Measurements from ENCODE around the gene CENPM.

DNA sequence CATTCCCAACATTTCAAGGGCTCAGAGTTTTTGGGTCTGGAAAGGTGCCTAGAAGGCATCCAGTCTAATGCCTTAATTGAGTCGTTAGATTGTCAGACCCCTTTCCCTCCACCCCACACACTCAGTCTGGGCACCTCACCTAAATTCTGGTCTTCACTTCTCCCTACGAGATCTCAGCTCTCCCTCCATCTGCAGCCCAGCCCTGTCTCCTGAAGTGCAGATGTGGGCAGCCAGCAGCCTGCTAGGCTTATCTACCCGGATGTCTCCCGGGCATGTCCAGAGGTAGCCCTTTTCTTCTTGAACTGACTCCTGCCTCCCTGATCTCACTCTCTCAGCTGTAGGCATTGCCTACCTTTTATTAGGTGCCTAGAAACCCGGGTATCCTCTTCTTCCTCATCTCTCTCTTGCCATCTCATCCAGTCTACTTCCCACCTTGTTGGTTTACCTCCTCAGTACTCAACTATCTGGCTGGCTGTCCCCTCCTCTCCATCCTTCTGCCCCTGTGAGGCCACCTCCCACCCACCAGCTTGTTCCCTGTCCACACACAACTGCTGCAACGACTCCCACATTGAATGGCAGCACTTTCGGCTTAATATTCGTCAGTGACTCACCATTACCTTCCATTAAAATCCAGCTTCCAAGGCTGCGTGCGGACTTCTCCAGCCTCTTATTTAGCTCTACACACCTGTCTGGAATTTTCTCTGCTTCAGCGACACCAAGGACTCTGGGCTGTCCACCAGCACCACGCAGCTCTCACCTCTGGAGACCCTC, 28.5 kb upstream of the CENPM start:
- TF ChIP-seq YY1 (IDR thresholded peaks at IDR 0.05; ENCODE audit: low read depth): no peak
- TF ChIP-seq, protein P1, sequence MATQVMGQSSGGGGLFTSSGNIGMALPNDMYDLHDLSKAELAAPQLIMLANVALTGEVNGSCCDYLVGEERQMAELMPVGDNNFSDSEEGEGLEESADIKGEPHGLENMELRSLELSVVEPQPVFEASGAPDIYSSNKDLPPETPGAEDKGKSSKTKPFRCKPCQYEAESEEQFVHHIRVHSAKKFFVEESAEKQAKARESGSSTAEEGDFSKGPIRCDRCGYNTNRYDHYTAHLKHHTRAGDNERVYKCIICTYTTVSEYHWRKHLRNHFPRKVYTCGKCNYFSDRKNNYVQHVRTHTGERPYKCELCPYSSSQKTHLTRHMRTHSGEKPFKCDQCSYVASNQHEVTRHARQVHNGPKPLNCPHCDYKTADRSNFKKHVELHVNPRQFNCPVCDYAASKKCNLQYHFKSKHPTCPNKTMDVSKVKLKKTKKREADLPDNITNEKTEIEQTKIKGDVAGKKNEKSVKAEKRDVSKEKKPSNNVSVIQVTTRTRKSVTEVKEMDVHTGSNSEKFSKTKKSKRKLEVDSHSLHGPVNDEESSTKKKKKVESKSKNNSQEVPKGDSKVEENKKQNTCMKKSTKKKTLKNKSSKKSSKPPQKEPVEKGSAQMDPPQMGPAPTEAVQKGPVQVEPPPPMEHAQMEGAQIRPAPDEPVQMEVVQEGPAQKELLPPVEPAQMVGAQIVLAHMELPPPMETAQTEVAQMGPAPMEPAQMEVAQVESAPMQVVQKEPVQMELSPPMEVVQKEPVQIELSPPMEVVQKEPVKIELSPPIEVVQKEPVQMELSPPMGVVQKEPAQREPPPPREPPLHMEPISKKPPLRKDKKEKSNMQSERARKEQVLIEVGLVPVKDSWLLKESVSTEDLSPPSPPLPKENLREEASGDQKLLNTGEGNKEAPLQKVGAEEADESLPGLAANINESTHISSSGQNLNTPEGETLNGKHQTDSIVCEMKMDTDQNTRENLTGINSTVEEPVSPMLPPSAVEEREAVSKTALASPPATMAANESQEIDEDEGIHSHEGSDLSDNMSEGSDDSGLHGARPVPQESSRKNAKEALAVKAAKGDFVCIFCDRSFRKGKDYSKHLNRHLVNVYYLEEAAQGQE (IDR thresholded peaks at IDR 0.05; ENCODE audit: low read depth): no peak
